ENCODE results near the gene SPTBN1. TPM values are rescaled to one million over a fixed set of nuclear protein-coding genes. Genes with fewer than 3 reads are reported as not detected.

The SPTBN1 gene
- total RNA-seq, 1 experiment from 2014 or later: 262 TPM

GRCh38 chr2:54659527-54659926, 203.4 kb downstream of the SPTBN1 start:
- H3K27ac ChIP-seq: no peak overlapping the region
- H3K4me1 ChIP-seq (replicated peaks; ENCODE audit: insufficient read depth): no peaks in the 10 kb centered on the region
- TF ChIP-seq EZH2 (IDR thresholded peaks at IDR 0.05; ENCODE audit: low read depth): no peak
- TF ChIP-seq, protein P1, sequence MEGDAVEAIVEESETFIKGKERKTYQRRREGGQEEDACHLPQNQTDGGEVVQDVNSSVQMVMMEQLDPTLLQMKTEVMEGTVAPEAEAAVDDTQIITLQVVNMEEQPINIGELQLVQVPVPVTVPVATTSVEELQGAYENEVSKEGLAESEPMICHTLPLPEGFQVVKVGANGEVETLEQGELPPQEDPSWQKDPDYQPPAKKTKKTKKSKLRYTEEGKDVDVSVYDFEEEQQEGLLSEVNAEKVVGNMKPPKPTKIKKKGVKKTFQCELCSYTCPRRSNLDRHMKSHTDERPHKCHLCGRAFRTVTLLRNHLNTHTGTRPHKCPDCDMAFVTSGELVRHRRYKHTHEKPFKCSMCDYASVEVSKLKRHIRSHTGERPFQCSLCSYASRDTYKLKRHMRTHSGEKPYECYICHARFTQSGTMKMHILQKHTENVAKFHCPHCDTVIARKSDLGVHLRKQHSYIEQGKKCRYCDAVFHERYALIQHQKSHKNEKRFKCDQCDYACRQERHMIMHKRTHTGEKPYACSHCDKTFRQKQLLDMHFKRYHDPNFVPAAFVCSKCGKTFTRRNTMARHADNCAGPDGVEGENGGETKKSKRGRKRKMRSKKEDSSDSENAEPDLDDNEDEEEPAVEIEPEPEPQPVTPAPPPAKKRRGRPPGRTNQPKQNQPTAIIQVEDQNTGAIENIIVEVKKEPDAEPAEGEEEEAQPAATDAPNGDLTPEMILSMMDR (conservative IDR thresholded peaks at IDR 0.05): no peak
- DNase-seq: no peak
- no peaks in the 10 kb centered on the region for H3K9me2 ChIP-seq (ENCODE audit: insufficient read depth)
- no peaks in the 10 kb centered on the region for H3K27me3 ChIP-seq (ENCODE audit: insufficient read depth, low read depth)
- ChIA-PET CTCF (no interaction called here), POLR2A (ENCODE audit: unreplicated experiment) (no interaction called here)
- H3K36me3 ChIP-seq (ENCODE audit: low read depth): peaks cover 36% of the 10 kb centered on the region
- no peak overlapping the region for H3K4me2 ChIP-seq
- peaks cover 6% of the 10 kb centered on the region for H4K20me1 ChIP-seq (ENCODE audit: insufficient read depth)
- no TSS peak for BruUV-seq (replicated peaks)
- H3K79me2 ChIP-seq (ENCODE audit: low read depth): no peaks in the 10 kb centered on the region
- intact Hi-C loops (cut with micrococcal nuclease; ENCODE audit: unreplicated experiment): no loop called here
- H3F3A ChIP-seq (ENCODE audit: insufficient read depth, low read depth): no peaks in the 10 kb centered on the region
- no peak overlapping the region for H3K4me3 ChIP-seq
- H3K9me3 ChIP-seq (ENCODE audit: insufficient read depth, low read depth): no peaks in the 10 kb centered on the region
- no peak overlapping the region for H2AFZ ChIP-seq

DNA sequence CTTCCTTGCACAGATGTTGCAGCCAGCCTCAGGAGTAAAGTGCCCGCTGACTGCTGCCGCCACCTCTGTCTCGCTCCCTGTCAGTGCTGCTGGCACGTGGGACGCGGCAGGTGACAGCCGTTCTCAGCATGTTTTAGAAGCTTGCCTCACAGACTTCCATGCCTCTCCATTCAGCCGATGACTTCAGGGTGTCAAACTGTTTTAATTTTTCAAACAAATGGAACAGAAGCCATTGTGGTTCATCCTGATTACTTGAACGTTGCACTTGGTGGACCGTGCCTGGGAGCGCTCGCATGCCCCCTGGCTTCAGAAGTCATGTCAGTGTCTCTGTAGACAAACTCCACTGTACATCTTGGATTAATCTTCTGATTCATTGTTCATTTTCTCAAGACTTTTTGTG, 204.6 kb downstream of the SPTBN1 start:
- no peak for DNase-seq
- BruUV-seq (replicated peaks): no TSS peak
- H3K9me3 ChIP-seq (ENCODE audit: insufficient read depth, low read depth): no peaks in the 10 kb centered on the region
- H3K36me3 ChIP-seq (ENCODE audit: low read depth): peaks cover 27% of the 10 kb centered on the region
- no peak for TF ChIP-seq EZH2 (IDR thresholded peaks at IDR 0.05; ENCODE audit: low read depth)
- TF ChIP-seq, protein P1 (conservative IDR thresholded peaks at IDR 0.05): no peak
- H3F3A ChIP-seq (ENCODE audit: insufficient read depth, low read depth): no peaks in the 10 kb centered on the region
- no peaks in the 10 kb centered on the region for H3K27me3 ChIP-seq (ENCODE audit: insufficient read depth, low read depth)
- no peak overlapping the region for H3K4me2 ChIP-seq
- intact Hi-C loops (cut with micrococcal nuclease; ENCODE audit: unreplicated experiment): no loop called here
- no peaks in the 10 kb centered on the region for H3K9me2 ChIP-seq (ENCODE audit: insufficient read depth)
- CTCF ChIA-PET: interaction anchor here (0.7 kb wide), 1 partner anchor 561 kb away, joined by 3 read pairs; no protein-coding TSS in a partner anchor
- POLR2A ChIA-PET (ENCODE audit: unreplicated experiment): no interaction called here
- H3K4me3 ChIP-seq: no peak overlapping the region
- peaks cover 6% of the 10 kb centered on the region for H4K20me1 ChIP-seq (ENCODE audit: insufficient read depth)
- no peaks in the 10 kb centered on the region for H3K4me1 ChIP-seq (replicated peaks; ENCODE audit: insufficient read depth)
- no peak overlapping the region for H3K27ac ChIP-seq
- H2AFZ ChIP-seq: no peak overlapping the region
- no peaks in the 10 kb centered on the region for H3K79me2 ChIP-seq (ENCODE audit: low read depth)

- Histone ChIP-seq H4K20me1 (ENCODE audit: insufficient read depth) (no peaks in the 10 kb centered on the region), H3K4me2 (no peak overlapping the region), H3K36me3 (ENCODE audit: low read depth) (peaks cover 32% of the 10 kb centered on the region), H2AFZ (no peak overlapping the region), H3K27ac (no peak overlapping the region), H3K27me3 (ENCODE audit: insufficient read depth, low read depth) (no peaks in the 10 kb centered on the region), H3K9me2 (ENCODE audit: insufficient read depth) (no peaks in the 10 kb centered on the region), H3F3A (ENCODE audit: insufficient read depth, low read depth) (peaks cover 10% of the 10 kb centered on the region), H3K4me1 (replicated peaks; ENCODE audit: insufficient read depth) (no peaks in the 10 kb centered on the region), H3K79me2 (ENCODE audit: low read depth) (no peaks in the 10 kb centered on the region), H3K9me3 (ENCODE audit: insufficient read depth, low read depth) (no peaks in the 10 kb centered on the region), H3K4me3 (no peak overlapping the region)
- ChIA-PET POLR2A (ENCODE audit: unreplicated experiment) (no interaction called here), CTCF (interaction anchor here (0.7 kb wide), 1 partner anchor 40 kb away, joined by 4 read pairs; no protein-coding TSS in a partner anchor)
- DNase-seq: no peak
- TF ChIP-seq, protein P1 (conservative IDR thresholded peaks at IDR 0.05): no peak
- no peak for TF ChIP-seq EZH2 (IDR thresholded peaks at IDR 0.05; ENCODE audit: low read depth)
- BruUV-seq (replicated peaks): no TSS peak
- intact Hi-C loops (cut with micrococcal nuclease; ENCODE audit: unreplicated experiment): loop anchor here (2.0 kb wide), 1 partner anchor 41 kb away; no protein-coding TSS in a partner anchor
These were observed 207.4 kb downstream of the SPTBN1 start for GRCh38 chr2:54663424-54664030.

All from PC-9 (cell line).